B cell (primary cell): Measurements from ENCODE around the gene AURKA.

Experiments used
- CTCF ChIP-seq: fragments of 200-600 bp; IDR thresholded peaks from one replicate; pipeline ENCODE4 v1.8.0; 2022; ENCODE audit warnings: antibody characterized with exemption, mild to moderate bottlenecking
- EZH2 ChIP-seq: IDR thresholded peaks from 2 replicates; pipeline ENCODE4 v1.6.1; 2012; ENCODE audit warnings: borderline replicate concordance, low read depth, mild to moderate bottlenecking, moderate library complexity, low read length; ENCODE audit not compliant: insufficient read depth, poor library complexity, severe bottlenecking

GRCh38 chr20:56348746-56349145, 43.3 kb downstream of the AURKA start:
- TF ChIP-seq CTCF: no peak
- TF ChIP-seq EZH2: no peak
